HUES6 (cell line): ENCODE results near the gene UTP15.

ENCODE experiments used
- H3K27ac ChIP-seq: 2 replicates; pipeline ENCODE4 v1.7.0; 2013; ENCODE audit warnings: low read depth, mild to moderate bottlenecking, low read length, inconsistent platforms
- H3K27me3 ChIP-seq: 2 replicates; pipeline ENCODE4 v1.6.1; 2013; ENCODE audit warnings: low read length; ENCODE audit not compliant: control insufficient read depth, insufficient read depth
- H3K36me3 ChIP-seq: 2 replicates; pipeline ENCODE4 v1.6.1; 2013; ENCODE audit warnings: low read length; ENCODE audit not compliant: control insufficient read depth, insufficient read depth
- H3K4me1 ChIP-seq: 2 replicates; pipeline ENCODE4 v1.6.1; 2013; ENCODE audit warnings: low read length; ENCODE audit not compliant: control insufficient read depth, insufficient read depth
- H3K4me3 ChIP-seq: 2 replicates; pipeline ENCODE4 v1.5.1; 2013; ENCODE audit warnings: low read depth, low read length
- H3K9ac ChIP-seq: one replicate; pipeline ENCODE4 v1.6.1; 2013; ENCODE audit warnings: mild to moderate bottlenecking, low read length
- H3K9me3 ChIP-seq: 2 replicates; pipeline ENCODE4 v1.6.1; 2013; ENCODE audit warnings: low read depth, low read length; ENCODE audit not compliant: control insufficient read depth, insufficient read depth

Gene UTP15

GRCh38 chr5:73605223-73606087 lies 39.9 kb downstream of the UTP15 start:
- Histone ChIP-seq H3K36me3 (no peaks in the 10 kb centered on the region), H3K27ac (no peak overlapping the region), H3K4me1 (no peaks in the 10 kb centered on the region), H3K27me3 (no peaks in the 10 kb centered on the region), H3K9ac (no peak overlapping the region), H3K9me3 (0 out of 2 replicates have a peak, but pooled peaks cover 9% of the 10 kb centered on the region), H3K4me3 (no peak overlapping the region)

- Histone ChIP-seq H3K36me3 (no peaks in the 10 kb centered on the region), H3K27ac (no peak overlapping the region), H3K4me1 (no peaks in the 10 kb centered on the region), H3K4me3 (no peak overlapping the region), H3K27me3 (no peaks in the 10 kb centered on the region), H3K9ac (no peak overlapping the region), H3K9me3 (0 out of 2 replicates have a peak, but pooled peaks cover 10% of the 10 kb centered on the region)
Observed at GRCh38 chr5:73606206-73606753, 40.7 kb downstream of the UTP15 start.

- H3K4me1 ChIP-seq: no peaks in the 10 kb centered on the region
- 0 out of 2 replicates have a peak, but pooled peaks cover 4% of the 10 kb centered on the region for H3K9me3 ChIP-seq
- no peaks in the 10 kb centered on the region for H3K27me3 ChIP-seq
- no peaks in the 10 kb centered on the region for H3K36me3 ChIP-seq
- H3K9ac ChIP-seq: no peak overlapping the region
- H3K27ac ChIP-seq: no peak overlapping the region
- H3K4me3 ChIP-seq: no peak overlapping the region
Observed at GRCh38 chr5:73607228-73607627, 41.7 kb downstream of the UTP15 start.

- Histone ChIP-seq H3K9ac (no peak overlapping the region), H3K27me3 (no peaks in the 10 kb centered on the region), H3K36me3 (no peaks in the 10 kb centered on the region), H3K4me3 (no peak overlapping the region), H3K4me1 (no peaks in the 10 kb centered on the region), H3K9me3 (0 out of 2 replicates have a peak, but pooled peaks cover 4% of the 10 kb centered on the region), H3K27ac (no peak overlapping the region)
Observed at GRCh38 chr5:73612799-73613198, 47.3 kb downstream of the UTP15 start.

- Histone ChIP-seq H3K27me3 (no peaks in the 10 kb centered on the region), H3K27ac (no peak overlapping the region), H3K36me3 (no peaks in the 10 kb centered on the region), H3K4me3 (no peak overlapping the region), H3K9ac (no peak overlapping the region), H3K4me1 (no peaks in the 10 kb centered on the region), H3K9me3 (0 out of 2 replicates have a peak, but pooled peaks cover 4% of the 10 kb centered on the region)
Observed at GRCh38 chr5:73615085-73615484, 49.5 kb downstream of the UTP15 start.

- no peak overlapping the region for H3K27ac ChIP-seq
- H3K27me3 ChIP-seq: no peaks in the 10 kb centered on the region
- no peaks in the 10 kb centered on the region for H3K36me3 ChIP-seq
- H3K9ac ChIP-seq: no peak overlapping the region
- H3K4me1 ChIP-seq: no peaks in the 10 kb centered on the region
- no peaks in the 10 kb centered on the region for H3K9me3 ChIP-seq
- H3K4me3 ChIP-seq: no peak overlapping the region
Observed at GRCh38 chr5:73615947-73616346, 50.4 kb downstream of the UTP15 start.

- Histone ChIP-seq H3K4me3 (no peak overlapping the region), H3K9me3 (no peaks in the 10 kb centered on the region), H3K27ac (no peak overlapping the region), H3K27me3 (no peaks in the 10 kb centered on the region), H3K9ac (no peak overlapping the region), H3K4me1 (no peaks in the 10 kb centered on the region; the same call in 1 of the 2 replicates), H3K36me3 (no peaks in the 10 kb centered on the region)
Observed at GRCh38 chr5:73617510-73618279, 52.2 kb downstream of the UTP15 start.

GRCh38 chr5:73619606-73620333 lies 54.2 kb downstream of the UTP15 start:
- Histone ChIP-seq H3K4me3 (no peak overlapping the region), H3K9me3 (no peaks in the 10 kb centered on the region), H3K4me1 (peaks cover under 1% of the 10 kb centered on the region; the same call in 1 of the 2 replicates), H3K9ac (no peak overlapping the region), H3K36me3 (no peaks in the 10 kb centered on the region), H3K27ac (no peak overlapping the region), H3K27me3 (no peaks in the 10 kb centered on the region)

GRCh38 chr5:73620334-73620687 lies 54.8 kb downstream of the UTP15 start:
- H3K27ac ChIP-seq: no peak overlapping the region
- H3K36me3 ChIP-seq: no peaks in the 10 kb centered on the region

GRCh38 chr5:73623060-73623459 lies 57.5 kb downstream of the UTP15 start:
- no peak overlapping the region for H3K9ac ChIP-seq
- no peak overlapping the region for H3K4me3 ChIP-seq
- H3K4me1 ChIP-seq: peaks cover 12% of the 10 kb centered on the region
- no peaks in the 10 kb centered on the region for H3K9me3 ChIP-seq
- H3K27ac ChIP-seq: no peak overlapping the region
- peaks cover 27% of the 10 kb centered on the region for H3K27me3 ChIP-seq
- no peaks in the 10 kb centered on the region for H3K36me3 ChIP-seq

More at GRCh38 chr5:73620334-73620687, 54.8 kb downstream of the UTP15 start:
- Histone ChIP-seq H3K9ac (no peak overlapping the region), H3K27me3 (peaks cover 2% of the 10 kb centered on the region; the same call in 1 of the 2 replicates), H3K9me3 (no peaks in the 10 kb centered on the region), H3K4me3 (no peak overlapping the region), H3K4me1 (peaks cover 6% of the 10 kb centered on the region)
